Measurements from ENCODE around the gene LHX4.

LHX4 gene

GRCh38 chr1:180312926-180313325 lies 82.9 kb downstream of the LHX4 start:
- no peak for DNase-seq

DNA sequence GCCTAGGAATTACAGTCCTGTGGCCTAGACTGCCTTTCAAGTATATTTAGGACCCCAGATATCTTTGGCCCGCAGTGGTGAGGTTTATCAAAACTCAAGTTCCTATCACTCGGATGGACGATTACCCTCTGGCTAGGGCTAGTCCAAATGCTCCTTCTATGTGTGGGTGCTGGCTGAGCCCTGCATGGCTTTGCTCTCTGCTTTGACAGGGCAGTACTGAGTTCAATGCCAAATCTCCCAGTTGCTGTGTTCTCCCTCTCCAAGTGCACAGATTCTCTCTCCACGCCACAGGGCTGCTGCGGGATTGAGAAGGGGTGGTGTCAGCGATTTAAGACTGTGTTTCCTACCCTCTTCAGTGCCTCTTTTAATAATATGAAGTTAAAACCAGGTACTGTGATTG lies 97.0 kb downstream of the LHX4 start:
- DNase-seq, result no peak

Data from stimulated activated CD8-positive, alpha-beta memory T cell treated with anti-CD3 and anti-CD28 coated beads, Interleukin-4, amount 100 ng/mL, for 48 hours (primary cell).